Islet of Langerhans (tissue), 1 donor: Measurements from ENCODE around the gene EZR.

ENCODE experiments used
- FAIRE-seq: peaks from one replicate; lab custom pipeline; 2011; peaks lifted over from hg19 to GRCh38; lab: Jason Lieb, UNC

Gene EZR

DNA sequence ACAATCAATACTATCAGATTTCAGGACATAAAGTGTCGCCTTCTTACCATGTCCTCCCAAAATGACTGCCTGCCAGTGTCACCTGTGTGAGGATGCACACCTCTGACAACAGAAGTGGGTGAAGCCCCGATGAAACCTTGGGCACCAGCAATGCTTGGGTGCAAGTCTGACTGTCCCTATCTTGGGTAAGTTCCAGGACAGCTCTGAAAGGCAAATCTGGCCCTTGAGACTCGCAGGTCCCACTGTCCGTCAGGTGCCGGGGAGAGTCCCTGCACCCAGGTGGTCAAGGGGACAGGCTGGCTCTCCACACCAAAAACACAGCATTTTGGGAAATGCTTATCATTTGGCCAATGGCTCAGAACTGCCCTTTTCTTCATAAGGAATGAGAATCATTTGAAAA is 43.3 kb downstream of the EZR start:
- no peak for FAIRE-seq

DNA sequence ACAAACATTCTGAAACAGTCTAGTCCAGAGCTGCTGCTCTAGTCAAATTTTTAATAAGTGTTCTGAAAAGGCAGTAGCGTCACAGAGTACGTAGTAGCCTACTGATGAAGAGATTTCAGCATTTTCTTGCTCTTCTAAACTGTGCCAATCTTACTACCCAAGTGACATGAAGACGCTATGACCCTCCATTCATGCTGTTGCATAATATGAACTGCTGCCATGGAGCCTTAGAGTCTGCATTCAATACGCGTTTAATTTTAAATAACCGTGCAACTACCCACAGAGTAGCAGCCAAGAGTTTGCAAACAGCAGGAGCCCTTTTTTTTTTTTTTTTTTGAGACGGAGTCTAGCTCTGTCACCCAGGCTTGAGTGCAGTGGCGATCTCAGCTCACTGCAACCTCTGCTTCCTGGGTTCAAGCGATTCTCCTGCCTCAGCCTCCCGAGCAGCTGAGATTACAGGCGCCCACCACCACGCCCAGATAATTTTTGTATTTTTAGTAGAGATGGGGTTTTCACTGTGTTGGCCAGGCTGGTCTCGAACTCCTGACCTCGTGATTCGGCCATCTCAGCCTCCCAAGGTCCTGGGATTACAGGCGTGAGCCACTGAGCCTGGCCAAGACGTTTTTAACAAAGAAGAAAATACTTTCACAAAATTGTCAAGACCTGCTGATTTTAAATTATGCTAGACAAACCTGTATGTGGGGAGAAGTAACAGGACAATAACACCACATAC is 44.3 kb downstream of the EZR start:
- no peak for FAIRE-seq

DNA sequence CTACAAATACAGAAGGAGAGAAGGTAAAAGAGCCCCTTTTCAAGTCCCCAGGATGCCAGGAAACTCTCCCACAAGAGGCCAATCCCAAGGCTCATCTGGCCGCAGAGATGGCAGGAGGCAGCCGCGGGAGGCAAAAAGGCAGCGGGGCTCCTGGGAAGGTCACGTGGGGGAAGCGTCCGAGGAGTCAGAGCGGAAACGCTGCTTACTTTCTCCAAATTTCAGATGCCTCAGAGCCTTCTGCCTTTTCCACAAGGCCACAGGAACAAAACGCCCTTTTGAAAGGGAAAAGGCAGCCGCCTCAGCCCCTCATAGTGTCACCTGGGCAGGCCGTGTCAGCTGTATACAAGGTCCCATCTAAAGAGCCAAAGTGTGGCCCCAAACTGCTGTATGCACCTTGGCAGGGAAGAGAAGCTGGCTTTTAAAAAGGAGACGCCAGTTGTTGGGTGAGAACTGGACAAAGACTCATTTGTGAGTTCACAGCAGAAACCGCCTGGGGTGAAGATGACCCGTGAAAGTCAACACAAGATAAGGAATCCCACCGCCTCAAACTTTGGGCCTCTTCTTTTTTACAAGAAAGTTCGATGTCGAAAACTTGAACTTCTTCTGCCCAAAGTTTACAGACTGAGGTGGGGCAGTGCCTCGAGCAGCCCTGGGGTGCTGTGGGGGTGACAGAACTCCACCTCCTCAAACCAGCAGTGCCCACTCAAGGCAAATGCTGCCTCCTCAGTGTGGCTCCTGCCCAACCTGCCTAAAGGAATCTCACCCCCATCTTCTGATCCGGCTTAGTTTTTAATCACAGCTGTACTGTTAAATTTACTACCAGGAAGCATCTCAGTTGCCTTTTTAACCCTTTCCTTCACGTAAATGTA is 45.4 kb downstream of the EZR start:
- no peak for FAIRE-seq

DNA sequence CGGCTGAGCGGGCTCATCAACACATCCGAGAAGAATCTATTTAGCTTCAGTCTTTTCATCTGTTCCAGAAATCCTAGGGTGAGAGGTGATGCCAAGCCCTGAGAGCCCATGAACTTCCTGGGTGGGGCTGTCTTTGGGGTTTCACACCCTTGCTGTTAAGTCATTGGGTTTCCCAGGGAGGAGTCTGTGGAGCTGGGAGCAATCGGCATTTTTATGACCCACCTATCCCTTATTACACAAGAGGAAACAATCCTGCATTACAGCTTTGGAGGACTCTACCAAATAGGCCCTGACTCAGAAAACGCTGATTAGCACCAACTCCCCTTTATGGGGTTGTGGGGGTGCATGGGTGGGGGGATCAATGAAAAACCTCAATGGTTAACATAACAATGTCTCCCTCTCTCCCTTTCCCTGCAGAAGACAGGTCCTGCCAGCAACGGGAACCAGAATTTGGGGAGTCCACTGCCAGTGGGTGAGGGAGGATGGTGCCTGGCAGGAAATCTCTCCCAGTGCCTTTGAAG is 46.3 kb downstream of the EZR start:
- no peak for FAIRE-seq

DNA sequence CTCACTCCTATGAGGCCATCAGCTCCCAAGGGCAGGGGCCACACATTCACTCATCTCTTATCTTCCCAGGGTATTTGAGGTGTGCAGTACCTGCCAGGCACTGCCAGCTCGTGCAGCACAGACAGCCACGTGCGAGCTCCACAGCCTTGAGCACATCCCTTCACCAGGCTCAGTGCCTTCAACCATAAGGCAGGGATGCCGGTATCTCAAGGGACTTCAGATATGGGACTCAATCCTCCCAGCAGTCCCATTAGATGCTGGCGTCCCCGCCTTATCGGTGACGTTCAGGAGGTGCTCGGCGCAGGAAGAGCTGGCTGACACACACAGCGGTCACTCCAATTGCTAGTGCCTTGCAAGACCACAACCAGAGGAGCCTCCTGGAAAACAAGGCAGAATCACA is 47.0 kb downstream of the EZR start:
- FAIRE-seq, result no peak

DNA sequence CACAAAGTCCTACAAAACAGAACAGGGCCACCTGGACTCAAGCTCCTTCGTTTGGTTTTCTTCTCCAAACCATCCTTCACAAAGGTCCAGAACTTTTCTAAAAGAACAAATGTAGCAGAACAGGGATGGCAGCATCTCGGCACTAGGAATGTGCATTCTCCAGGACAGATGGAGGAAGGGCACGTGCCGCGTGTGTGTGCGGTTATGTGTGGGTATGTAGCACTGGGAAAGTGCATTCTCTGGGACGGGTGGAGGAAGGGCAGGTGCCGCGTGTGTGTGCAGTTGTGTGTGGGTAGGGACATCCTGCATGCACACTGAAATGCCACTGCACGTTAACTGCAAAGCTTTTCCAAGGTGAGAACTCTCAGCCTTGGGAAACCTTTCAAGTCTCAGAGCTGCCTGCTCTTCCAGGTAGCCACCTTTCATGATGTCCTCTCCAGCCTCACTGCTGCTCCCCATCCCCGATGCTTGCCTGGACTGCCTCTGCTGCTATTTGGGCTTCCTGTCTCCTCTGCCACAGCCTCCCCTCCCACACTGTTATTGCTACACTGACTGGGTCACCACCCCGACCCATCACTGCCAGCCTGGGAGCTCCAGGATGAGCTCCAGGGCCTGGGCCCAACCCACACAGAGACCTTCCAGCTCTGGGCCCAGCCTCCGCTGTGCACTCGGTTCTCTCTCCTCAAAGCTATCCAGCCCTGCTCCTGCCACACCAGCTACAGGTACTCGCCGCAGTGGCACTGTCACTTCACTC is 47.6 kb downstream of the EZR start:
- no peak for FAIRE-seq

DNA sequence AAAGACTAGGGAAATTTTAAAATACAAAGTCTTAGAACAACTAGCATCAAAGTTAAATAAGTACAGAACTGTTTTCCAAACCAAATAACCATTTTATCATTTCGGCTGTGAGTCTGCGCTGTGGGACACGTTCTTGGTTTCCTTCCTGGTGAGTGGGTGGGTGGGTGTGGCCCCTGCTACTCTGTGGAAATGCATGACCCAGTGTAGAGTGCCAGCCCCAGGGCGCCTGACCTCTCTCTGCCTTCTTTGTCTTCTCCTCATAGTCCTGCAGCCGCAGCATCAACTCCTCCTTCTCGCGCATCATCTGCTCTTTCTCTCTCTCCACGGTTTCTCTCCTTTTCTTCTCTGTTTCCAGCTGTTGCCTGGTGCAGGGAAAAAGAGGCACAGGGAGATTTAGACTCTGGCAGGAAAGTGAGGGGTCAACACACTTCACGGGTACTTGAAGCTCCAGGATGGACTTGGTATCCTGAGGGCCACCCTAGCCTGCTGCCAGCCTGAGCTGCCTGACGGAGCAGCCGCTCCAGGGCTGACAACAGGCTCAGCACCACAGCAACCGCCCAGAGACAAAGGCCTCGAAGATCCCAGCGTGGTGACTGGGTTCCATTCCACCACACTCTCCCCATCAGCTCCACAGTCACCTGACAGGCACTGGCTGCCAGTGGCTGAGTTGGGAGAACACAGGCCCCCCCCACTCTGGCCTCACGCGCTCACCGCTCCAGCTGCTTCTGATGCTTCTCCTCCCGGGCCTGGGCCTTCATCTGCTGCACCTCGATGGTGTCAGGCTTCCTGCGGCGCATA is 48.4 kb downstream of the EZR start:
- no peak for FAIRE-seq

DNA sequence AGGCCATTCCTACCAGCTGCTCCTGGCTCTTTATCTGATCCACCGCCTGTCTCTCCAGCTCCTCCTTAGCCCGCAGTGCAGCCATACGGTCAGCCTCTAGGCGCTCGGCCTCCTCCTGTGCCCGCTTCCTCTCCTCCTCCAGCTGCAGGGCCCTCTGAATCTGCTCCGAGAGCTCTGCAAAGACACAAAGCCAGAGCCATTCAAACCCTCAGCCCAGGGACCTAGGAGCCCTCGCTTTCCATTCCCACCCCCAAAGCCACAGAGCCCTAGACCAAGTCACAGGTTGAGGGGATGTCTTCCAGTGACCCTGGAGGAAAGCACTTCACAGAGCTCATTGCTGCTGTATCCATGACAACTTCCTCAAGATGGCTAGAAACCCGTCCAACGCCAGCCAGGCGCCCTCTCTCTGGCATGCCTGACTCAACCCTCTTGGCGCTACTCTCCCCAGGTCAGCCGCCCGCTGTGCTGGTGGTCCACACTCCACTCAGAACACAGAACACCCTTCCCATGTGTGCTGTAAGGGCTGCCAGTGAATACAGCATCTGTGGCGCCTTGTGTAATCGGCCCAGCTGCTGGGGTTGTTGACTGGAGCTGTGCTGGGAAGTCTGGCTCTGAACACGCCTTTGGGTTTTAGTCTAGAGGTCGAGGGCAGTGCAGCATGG is 49.3 kb downstream of the EZR start:
- FAIRE-seq, result no peak

DNA sequence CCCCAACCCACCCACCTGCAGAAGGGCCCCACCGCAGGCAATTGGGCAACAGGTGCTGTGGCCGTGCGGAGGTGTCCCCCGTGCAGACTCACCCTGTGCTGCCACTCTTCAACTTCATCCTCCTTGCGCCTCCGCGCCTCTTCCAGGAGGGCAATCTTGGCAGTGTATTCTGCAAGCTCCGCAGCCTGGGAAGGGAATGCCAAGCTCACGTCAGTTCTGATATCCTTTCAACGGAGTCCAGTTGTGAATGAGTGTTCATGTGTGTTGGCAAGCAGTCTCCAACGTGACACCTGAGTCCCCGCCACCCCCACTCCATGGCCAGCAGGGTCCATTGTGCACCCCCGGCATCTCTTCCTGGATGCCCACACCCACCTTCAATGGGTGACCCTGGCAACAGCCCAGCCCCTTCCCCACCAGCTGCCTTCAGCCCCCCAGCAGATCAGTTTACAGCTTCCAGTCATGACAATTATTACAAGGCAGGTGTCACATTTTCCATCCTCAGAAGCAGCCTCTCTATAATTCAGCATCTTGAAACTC is 49.9 kb downstream of the EZR start:
- no peak for FAIRE-seq

DNA sequence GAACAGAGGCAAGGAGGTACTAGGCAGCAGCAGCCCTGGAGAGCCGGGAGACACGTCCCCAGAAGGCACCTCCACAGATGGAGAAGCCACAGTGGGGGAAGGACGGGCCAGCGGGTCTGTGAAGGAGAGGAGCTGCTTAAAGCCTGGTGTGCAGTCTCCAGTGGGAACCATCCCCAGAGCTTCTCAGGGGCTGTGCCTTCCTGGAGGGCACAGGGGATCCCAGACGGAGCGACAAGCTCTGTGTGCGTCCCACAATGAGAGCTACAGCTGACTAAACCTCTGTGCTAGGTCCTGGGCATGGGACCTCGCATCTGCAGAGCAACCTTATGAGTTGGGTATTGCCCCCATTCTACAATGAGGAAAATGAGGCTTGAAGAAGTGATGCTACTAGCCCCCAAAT is 50.7 kb downstream of the EZR start:
- FAIRE-seq, result no peak

DNA sequence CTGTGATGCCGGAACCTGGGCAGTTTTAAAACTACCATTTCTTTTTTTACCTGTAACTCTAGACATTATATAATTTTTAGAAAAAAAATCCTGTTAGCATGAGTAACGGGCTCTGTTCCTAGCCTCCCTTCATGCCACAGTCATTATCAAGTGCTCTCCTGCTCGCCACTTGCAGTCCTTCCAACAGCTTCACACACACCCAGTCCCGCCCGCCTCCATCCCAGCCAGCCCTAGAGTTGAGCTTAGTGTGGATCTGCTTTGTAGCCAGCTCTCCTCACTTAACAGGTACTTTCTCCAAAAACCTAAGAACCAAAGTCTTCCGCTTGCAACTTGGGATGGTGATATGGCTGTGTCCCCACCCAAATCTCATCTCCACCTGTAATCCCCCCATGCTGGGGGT is 51.5 kb downstream of the EZR start:
- FAIRE-seq, result no peak

DNA sequence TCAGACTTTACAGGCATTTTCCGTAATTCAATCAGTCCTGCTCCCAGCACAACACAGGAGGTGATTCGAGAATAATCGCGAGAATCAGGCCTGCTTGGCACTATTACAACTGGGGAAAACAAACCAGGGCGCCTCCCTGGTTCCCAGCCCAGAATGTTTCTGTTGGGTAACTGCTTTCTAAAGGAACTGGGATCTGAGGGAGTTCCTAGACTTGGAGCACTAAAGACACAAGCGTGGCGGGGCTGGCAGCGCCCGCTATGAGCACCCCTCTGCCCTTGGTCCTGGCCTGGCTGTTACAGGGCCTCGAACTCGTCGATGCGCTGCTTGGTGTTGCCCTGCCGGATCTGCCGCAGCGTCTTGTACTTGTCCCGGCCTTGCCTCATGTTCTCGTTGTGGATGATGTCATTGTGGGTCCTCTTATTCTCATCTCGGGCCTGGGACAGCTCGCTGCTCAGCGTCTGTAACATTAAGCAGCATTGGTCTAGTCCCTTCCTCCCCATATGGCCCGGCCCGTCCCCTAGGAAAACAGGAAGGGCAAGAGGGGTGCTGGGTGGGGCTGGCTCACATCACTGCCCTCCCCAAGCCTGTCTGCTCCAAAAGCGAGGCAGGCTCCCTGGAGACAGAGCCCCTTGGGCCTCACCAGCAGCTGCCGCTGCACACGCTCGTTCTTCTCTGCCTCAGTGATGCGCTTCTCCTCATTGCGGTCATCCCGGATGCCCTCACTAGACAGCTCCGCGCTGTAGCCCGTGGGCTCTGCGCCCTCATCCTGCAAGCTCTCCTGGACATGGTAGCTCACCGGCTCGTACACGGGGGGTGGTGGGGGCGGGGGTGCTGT is 52.3 kb downstream of the EZR start:
- FAIRE-seq, result no peak

DNA sequence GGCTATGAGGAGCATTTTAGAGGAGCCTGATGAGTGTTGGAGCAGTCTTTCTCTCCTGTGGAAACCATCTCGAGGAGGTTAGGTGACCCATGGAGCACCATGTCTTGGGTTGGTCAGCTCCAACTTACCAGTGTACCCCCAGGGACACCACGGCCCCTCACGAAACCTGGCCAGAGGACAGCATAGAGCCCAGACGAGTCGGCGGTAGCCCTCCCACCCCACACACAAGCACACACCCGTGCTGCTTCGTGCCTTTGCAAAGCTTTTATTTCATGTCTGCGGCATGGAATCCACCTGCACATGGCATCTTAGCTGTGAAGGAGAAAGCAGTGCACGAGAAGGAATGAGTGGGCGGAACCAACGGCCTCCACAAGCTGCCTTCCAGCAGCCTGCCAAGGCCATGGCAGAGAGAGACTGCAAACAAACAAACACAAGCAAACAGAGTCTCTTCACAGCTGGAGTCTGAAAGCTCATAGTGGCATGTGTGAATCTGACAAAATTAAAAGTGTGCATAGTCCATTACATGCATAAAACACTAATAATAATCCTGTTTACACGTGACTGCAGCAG is 53.6 kb downstream of the EZR start:
- FAIRE-seq, result no peak

DNA sequence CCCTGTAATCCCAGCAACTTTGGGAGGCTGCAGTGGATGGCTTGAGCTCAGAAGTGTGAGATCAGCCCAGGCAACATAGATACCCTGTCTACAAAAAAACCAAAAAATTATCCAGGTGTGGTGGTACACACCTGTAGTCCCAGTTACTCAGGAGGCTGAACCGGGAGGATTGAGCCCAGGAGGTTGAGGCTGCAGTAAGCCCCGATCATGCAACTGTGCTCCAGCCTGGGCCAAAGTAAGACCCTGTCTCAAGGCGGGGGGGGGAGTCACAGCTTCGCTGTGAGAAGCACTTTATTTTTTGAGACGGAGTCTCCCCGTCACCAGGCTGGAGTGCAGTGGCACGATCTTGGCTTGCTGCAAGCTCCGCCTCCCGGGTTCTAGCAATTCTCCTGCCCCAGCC is 54.2 kb downstream of the EZR start:
- FAIRE-seq, result no peak

DNA sequence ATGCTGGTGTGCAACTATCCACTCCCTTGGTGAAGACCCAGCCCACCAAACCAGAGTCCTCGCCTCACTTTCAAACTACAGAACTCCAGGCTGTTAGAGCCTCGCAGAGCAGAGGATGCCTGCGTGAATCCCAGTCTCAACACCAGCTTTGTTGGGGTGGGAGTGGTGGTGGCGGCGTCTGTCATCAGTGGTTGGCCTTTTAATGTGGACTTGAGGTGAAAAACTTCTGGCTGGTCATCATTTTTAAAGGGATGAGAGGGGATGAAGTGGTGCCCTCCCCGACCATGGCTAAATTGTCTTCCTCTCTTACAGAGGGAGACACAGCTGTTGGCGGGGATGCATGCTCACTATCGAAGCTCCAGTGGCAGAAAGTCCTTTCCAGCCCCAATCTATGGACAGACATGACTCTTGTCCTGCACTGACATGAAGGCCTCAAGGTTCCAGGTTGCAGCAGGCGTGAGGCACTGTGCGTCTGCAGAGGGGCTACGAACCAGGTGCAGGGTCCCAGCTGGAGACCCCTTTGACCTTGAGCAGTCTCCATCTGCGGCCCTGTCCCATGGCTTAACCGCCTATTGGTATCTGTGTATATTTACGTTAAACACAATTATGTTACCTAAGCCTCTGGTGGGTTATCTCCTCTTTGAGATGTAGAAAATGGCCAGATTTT is 54.9 kb downstream of the EZR start:
- no peak for FAIRE-seq

DNA sequence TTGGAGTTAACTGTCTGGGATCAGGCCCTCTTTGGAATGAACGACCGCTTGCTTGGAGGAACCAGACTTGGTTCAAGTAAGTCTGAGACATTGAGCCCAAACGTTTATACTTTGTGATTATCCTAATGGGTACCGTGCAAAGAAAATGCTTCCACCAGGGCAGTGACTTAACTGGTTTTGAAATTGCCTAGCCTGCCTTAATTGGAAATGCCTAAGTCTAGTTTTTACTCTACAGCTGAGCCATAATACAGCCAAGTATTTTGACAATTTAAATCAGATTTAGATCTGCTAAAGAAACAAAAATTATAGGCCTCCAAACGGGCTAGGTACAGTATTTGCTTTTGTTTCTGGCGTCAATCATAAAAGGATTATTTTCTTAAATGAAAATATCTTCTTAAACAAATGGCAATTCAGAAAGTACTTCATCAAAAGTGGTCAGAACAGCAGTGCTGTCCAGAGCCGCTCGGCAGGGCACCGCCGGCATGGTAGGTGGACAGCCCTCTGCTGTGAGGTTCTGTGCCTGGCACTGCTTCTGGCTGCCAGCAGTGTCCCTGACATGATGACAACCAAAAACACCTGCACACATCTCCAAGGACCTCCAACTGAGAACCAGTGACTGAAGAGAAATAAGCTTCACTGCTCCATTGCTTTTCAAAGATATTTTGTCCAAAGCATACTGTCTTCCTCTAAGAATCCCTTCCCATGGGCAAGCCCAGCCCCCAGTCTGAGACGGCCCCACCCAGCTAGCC is 55.6 kb downstream of the EZR start:
- FAIRE-seq, result no peak

DNA sequence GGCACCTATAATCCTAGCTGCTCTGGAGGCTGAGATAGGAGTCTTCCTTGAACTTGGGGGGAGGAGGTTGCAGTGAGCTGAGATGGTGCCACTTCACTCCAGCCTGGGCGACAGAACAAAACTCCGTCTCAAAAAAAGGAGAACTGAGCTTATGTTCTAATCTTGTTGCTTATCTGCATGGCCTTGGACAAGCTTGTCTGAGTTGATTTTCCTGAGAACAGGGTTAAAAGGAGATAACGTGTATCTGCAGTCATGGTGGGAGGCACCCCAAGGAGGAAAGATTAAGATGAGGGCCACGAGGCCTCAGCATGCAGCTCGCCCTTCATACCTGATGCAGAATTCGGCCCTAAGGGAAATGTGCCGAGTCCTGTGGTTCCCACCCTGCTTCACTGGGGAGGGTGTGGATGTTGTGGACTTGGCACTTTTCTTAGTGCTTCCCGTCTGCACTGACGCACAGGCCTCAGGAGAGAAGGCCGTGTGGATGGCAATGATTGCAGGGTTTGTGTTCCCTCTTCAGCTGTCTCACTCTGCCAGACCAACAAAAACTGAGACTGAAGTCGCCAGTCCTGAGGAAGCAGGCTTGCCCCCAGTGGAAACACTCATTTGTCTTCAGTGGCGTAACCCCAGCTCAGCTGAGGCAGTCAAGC is 56.3 kb downstream of the EZR start:
- no peak for FAIRE-seq

DNA sequence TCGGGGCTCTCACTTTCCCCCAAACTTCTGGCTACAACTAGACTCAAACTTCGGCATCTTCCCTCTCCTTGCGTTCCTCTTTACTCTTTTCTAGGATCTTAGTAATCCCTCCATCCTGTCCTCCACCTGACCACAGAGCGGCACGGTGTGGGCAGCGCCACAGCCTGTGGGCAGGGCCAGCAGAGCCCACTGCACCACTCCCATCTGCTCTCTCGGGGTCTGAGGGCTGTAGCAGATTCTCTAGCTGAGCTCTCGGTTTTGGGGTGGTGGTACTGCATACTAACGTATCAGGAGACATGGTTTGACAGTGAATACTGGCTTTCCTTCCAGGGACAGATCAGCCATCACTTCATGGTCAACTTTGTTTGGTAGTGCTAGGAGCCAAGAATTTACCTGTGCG is 57.4 kb downstream of the EZR start:
- FAIRE-seq, result no peak
